ENCODE data around the gene CD7.

Gene CD7

DNA sequence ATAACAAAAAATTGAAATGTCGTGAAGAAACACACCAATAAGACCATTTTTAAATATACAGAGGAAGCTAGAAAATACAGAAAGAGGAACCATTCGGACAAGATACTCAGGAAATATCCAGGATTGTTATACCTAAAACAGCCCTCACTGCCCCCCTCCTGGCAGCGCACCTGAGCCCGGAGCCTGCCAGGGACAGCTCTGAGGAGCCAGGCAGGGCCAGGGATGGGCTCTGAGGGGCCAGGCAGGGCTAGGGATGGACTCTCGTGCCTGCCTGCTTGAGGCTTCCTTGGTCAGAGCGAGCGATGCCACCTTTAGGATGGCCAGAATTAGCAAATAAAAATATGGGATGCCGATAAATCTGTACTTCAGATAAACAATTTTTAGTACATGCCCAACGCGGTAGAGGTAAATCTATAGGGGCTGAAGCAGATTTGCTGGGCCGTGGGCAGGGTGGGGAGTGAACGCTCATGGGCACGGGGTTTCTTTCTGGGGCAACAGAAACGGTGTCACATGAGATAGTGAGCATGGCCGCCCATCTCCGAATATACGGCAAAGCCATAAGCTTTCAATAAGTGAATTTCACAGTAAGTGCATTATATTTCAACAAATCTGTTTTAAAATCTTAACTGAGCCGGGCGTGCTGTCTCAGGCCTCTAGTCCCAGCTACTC is 25.7 kb downstream of the CD7 start:
- H3K36me3 ChIP-seq: no peaks in the 10 kb centered on the region
- peak overlapping the region; percentile 69 to 84 for H3K4me3 ChIP-seq
- intact Hi-C loops (cut with DNase I; ENCODE audit: low total_unique reads): loop anchor here (10.0 kb wide), 1 partner anchor 47 kb away; no protein-coding TSS in a partner anchor
- no peaks in the 10 kb centered on the region for H3K27me3 ChIP-seq
- H3K4me1 ChIP-seq: peaks cover 0 to 19% (median 12%) of the 10 kb centered on the region in 4 donors
- no peaks in the 10 kb centered on the region for H3K9me3 ChIP-seq
- peak overlapping the region; percentile 97 to 98 for H3K27ac ChIP-seq
- TF ChIP-seq, protein P1, sequence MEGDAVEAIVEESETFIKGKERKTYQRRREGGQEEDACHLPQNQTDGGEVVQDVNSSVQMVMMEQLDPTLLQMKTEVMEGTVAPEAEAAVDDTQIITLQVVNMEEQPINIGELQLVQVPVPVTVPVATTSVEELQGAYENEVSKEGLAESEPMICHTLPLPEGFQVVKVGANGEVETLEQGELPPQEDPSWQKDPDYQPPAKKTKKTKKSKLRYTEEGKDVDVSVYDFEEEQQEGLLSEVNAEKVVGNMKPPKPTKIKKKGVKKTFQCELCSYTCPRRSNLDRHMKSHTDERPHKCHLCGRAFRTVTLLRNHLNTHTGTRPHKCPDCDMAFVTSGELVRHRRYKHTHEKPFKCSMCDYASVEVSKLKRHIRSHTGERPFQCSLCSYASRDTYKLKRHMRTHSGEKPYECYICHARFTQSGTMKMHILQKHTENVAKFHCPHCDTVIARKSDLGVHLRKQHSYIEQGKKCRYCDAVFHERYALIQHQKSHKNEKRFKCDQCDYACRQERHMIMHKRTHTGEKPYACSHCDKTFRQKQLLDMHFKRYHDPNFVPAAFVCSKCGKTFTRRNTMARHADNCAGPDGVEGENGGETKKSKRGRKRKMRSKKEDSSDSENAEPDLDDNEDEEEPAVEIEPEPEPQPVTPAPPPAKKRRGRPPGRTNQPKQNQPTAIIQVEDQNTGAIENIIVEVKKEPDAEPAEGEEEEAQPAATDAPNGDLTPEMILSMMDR (IDR thresholded peaks at IDR 0.05): no peak
- DNase-seq: no peak

DNA sequence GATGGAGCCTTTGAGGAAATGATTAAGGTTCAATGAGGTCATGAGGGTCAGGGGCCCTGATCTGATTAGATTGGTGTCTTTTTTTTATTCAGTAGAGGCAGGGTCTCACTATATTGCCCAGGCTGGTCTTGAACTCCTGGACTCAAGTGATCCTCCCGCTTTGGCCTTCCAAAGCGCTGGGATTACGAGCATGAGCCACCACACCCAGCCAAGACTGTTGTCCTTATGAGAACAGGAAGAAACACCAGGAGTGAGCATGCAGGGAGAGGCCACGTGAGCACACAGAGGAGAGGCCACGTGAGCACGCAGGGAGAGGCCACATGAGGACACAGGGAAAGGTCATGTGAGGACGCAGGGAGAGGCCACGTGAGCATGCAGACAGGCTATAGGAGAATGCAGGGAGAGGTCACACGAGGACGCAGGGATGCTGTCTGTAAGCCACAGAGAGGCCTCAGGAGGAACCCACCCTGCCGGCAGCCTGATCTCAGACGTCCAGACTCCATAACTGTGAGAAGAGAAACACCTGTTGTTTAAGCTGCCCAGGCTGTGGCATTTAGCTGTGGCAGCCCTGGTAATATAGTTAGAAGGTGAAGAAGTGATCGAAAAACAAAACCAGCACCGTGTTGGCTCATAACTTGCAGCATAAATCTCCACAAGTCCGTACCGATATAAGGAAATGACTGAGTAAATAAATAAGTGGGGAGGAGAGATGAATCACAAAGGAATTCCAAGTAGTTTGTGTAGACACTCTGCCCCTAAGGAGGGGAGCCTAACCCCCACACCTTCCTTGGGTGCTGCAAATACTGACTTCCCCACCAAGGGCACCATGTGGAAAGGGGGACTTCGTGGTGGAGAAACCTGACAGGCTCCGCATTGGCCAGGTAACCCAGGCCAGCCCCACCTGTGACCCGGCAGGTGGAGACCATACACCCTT is 29.3 kb downstream of the CD7 start:
- H3K36me3 ChIP-seq: no peaks in the 10 kb centered on the region
- H3K9me3 ChIP-seq: no peaks in the 10 kb centered on the region
- peaks cover 0 to 4% of the 10 kb centered on the region in 2 donors for H3K27me3 ChIP-seq
- intact Hi-C loops (cut with DNase I; ENCODE audit: low total_unique reads): no loop called here
- peaks cover 0 to 6% (median 2%) of the 10 kb centered on the region in 4 donors for H3K4me1 ChIP-seq
- H3K4me3 ChIP-seq: no peak overlapping the region
- DNase-seq: no peak
- H3K27ac ChIP-seq: no peak overlapping the region
- TF ChIP-seq, protein P1 (IDR thresholded peaks at IDR 0.05): no peak

DNA sequence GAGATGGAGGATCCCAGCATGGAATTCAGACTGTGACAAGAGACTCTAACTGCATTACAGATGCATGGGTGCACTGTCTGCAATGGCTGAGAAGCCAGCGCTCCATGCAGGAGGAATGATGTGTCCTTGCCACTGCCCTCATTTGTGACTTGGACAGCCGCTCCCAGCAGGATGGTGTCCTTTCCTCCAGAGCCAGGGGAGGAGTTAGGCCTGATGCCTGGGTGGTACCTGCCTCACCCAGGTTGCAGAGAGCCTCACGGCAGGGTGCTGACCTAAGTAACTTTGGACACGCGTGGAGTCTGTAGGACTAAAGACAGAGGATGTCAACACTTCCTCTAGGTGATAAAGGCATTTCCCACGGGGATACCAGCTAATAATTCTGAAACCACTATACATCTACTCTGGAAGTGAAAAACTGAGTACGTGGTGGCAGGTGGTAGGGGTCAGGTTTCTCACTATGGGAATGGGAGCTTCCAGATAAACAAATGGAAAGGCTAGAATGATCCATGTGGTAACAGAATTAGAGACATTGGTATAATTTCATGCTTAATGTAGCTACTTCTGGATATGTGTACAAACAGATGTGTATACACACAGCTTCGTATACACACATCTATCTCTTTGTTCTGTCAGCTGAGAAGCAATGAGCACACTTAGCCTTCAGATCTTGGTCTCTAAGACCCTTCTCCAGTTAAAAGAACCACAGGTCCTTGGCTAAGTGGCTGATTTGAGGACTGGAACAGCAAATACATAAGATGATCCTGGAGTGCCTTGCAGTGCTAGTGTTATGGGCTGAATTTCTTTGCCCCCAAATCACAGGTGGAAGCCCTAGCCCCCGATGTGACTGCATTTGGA is 30.2 kb downstream of the CD7 start:
- Histone ChIP-seq H3K36me3 (no peaks in the 10 kb centered on the region), H3K27me3 (peaks cover 0 to 13% of the 10 kb centered on the region in 2 donors), H3K4me1 (peaks cover 0 to 5% (median 2%) of the 10 kb centered on the region in 4 donors), H3K4me3 (no peak overlapping the region), H3K27ac (no peak overlapping the region), H3K9me3 (no peaks in the 10 kb centered on the region)
- TF ChIP-seq, protein P1 (IDR thresholded peaks at IDR 0.05): no peak
- intact Hi-C loops (cut with DNase I; ENCODE audit: low total_unique reads): no loop called here
- DNase-seq: no peak

DNA sequence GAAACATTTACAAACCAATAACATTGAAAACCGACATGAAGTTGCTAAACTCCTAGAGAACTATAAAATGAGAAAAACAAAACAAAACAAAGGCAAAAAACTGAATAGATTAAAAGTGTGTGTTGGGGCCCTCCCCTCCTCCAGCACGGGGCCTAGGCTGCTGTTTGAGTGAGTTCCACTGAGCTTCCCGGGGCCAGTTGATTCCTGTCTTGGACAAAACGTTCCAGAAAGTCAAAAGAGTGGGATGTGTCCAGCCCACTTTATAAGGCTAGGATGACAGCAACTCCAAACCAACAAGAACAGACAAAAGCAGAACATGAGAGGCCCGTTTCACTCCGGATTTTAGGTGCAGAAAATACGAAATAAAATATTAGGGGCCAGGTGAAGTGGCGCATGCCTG is 32.3 kb downstream of the CD7 start:
- Histone ChIP-seq H3K4me3 (no peak overlapping the region), H3K9me3 (no peaks in the 10 kb centered on the region), H3K27ac (no peak overlapping the region), H3K27me3 (peaks cover 0 to 18% of the 10 kb centered on the region in 2 donors), H3K4me1 (peaks cover 0 to 13% (median 0%) of the 10 kb centered on the region in 4 donors), H3K36me3 (no peaks in the 10 kb centered on the region)
- TF ChIP-seq, protein P1 (IDR thresholded peaks at IDR 0.05): no peak
- DNase-seq: no peak
- intact Hi-C loops (cut with DNase I; ENCODE audit: low total_unique reads): no loop called here

DNA sequence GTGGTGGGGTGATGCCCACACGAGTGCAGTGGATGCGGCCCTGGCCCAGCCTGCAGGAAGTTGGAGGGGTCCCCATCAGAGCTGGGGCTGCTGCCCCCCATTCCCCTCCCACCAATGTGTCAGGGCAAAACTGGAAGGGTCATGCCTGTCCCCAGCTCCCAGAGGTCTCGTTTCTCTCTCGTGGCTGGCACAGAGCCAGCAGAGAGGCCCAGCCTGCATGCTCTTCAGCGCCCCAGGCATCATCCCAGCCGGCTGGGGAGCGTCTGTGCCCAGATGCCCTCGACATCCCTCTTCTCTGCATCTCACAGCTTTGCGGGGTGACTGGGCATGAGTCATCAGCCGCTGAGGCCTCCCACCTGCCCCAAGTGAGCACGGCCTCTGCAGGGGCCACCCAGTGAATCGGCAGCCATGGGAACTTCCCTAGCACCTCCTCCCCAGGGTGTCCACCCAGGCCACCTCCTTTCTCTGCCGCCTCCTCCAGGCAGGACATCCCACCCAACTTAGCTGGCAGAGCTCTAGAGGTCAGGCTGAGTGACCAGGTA is 34.1 kb downstream of the CD7 start:
- Histone ChIP-seq H3K36me3 (no peaks in the 10 kb centered on the region), H3K4me3 (no peak overlapping the region), H3K27ac (no peak overlapping the region), H3K27me3 (peaks cover 0 to 18% of the 10 kb centered on the region in 2 donors), H3K4me1 (peaks cover 0 to 13% (median 0%) of the 10 kb centered on the region in 4 donors), H3K9me3 (no peaks in the 10 kb centered on the region)
- DNase-seq: no peak
- intact Hi-C loops (cut with DNase I; ENCODE audit: low total_unique reads): no loop called here
- TF ChIP-seq, protein P1 (IDR thresholded peaks at IDR 0.05): no peak
